A549 (cell line): ENCODE data around the gene NAA25. TPM values are rescaled to one million over a fixed set of nuclear protein-coding genes. Genes with fewer than 3 reads are reported as not detected.

Experiments used
- ATAC-seq, 2 experiments: fragments of 200-7000 bp in 1 of 2; fragments of >200 bp in 1 of 2; cut with Nextera tagmentation in 1 of 2; cut with Tn5 transposase in 1 of 2; 3 replicates each; pipeline versions ENCODE4 v1.8.0 to v1.9.1; 2018 to 2020; ENCODE audit warnings: mild to moderate bottlenecking in 1 of 2, moderate library complexity in 1 of 2
- CTCF ChIA-PET: fragments of 300-600 bp; sonication (Branson Sonifier 250); formaldehyde crosslinking; extraction: SDS; loops from one replicate; lab custom pipeline; 2021; ENCODE audit warnings: antibody characterized with exemption, inconsistent platforms; lab: Yijun Ruan, JAX
- POLR2A ChIA-PET: fragments of 350-600 bp; formaldehyde crosslinking; extraction: SDS; loops from one replicate; lab custom pipeline; 2021; ENCODE audit warnings: antibody characterized with exemption, inconsistent platforms; lab: Yijun Ruan, JAX
- DNase-seq, 2 experiments: peaks; one replicate each; pipeline versions ENCODE4 v3.0.0 to v3.0.0-alpha.2; 2011 to 2016; ENCODE audit warnings: low read depth in 1 of 2, low spot score in 1 of 2
- FAIRE-seq: peaks from 2 replicates; lab custom pipeline; 2011; peaks lifted over from hg19 to GRCh38; lab: Jason Lieb, UNC
- H3K27ac ChIP-seq, 2 experiments: fragments of >200 bp; sonication (Bioruptor Twin); formaldehyde crosslinking; 3 replicates each; pipeline ENCODE4 v1.5.1; 2016 to 2017
- H3K4me1 ChIP-seq: fragments of >200 bp; sonication (Bioruptor Twin); formaldehyde crosslinking; 3 replicates; pipeline ENCODE4 v1.6.1; 2016
- H3K4me2 ChIP-seq: fragments of >200 bp; sonication (Bioruptor Twin); formaldehyde crosslinking; 3 replicates; pipeline ENCODE4 v1.6.1; 2016
- H3K4me3 ChIP-seq: fragments of >200 bp; sonication (Bioruptor Twin); formaldehyde crosslinking; 3 replicates; pipeline ENCODE4 v1.5.1; 2016
- H3K9me3 ChIP-seq: fragments of >200 bp; sonication (Bioruptor Twin); formaldehyde crosslinking; 3 replicates; pipeline ENCODE4 v1.6.1; 2016
- CEBPB ChIP-seq, 2 experiments: fragments of >200 bp in 1 of 2; sonication (Bioruptor Twin) in 1 of 2; formaldehyde crosslinking in 1 of 2; IDR thresholded peaks; 2 replicates each; pipeline ENCODE4 v1.6.1; 2012 to 2016
- EHF ChIP-seq: fragments of 250-450 bp; sonication (Bioruptor Pico); IDR thresholded peaks from 2 replicates; pipeline ENCODE4 v1.5.0; 2020; ENCODE audit warnings: mild to moderate bottlenecking
- EP300 ChIP-seq, 2 experiments: fragments of >200 bp; sonication (Bioruptor Twin); formaldehyde crosslinking; IDR thresholded peaks; 2 replicates in 1 of 2; 3 replicates in 1 of 2; pipeline ENCODE4 v1.6.1; 2016 to 2017
- FOSL2 ChIP-seq, 2 experiments: fragments of 450-650 bp in 1 of 2; fragments of >200 bp in 1 of 2; sonication (Bioruptor Twin) in 1 of 2; formaldehyde crosslinking; IDR thresholded peaks; 2 replicates each; pipeline versions ENCODE4 v1.5.0 to v1.6.1; 2016 to 2020; ENCODE audit warnings: mild to moderate bottlenecking in 1 of 2, moderate library complexity in 1 of 2
- GATA3 ChIP-seq: IDR thresholded peaks from 2 replicates; pipeline ENCODE4 v1.6.1; 2012; ENCODE audit warnings: borderline replicate concordance
- HOXB5 ChIP-seq: fragments of 250-450 bp; sonication (Bioruptor Pico); IDR thresholded peaks from 2 replicates; pipeline ENCODE4 v1.5.0; 2020; ENCODE audit warnings: mild to moderate bottlenecking, moderate library complexity
- JUN ChIP-seq, 2 experiments: fragments of >200 bp; sonication (Bioruptor Twin); formaldehyde crosslinking; IDR thresholded peaks; 2 replicates in 1 of 2; 3 replicates in 1 of 2; pipeline ENCODE4 v1.6.1; 2016 to 2017
- JUNB ChIP-seq: fragments of >200 bp; sonication (Bioruptor Twin); formaldehyde crosslinking; IDR thresholded peaks from 2 replicates; pipeline ENCODE4 v1.6.1; 2016
- MAFK ChIP-seq: fragments of 450-650 bp; IDR thresholded peaks from 2 replicates; pipeline ENCODE4 v1.6.1; 2014; ENCODE audit not compliant: partially characterized antibody
- NFE2L2 ChIP-seq: fragments of 150-350 bp; conservative IDR thresholded peaks from 2 replicates; pipeline ENCODE4 v1.6.1; 2014; ENCODE audit warnings: low read length
- NR3C1 ChIP-seq: fragments of >200 bp; sonication (Bioruptor Twin); formaldehyde crosslinking; IDR thresholded peaks from 3 replicates; pipeline ENCODE4 v1.6.1; 2017
- PHF8 ChIP-seq: fragments of 200-600 bp; sonication (generic); IDR thresholded peaks from 2 replicates; pipeline ENCODE4 v1.6.1; 2016; ENCODE audit warnings: low read depth, mild to moderate bottlenecking, antibody characterized with exemption, moderate library complexity, borderline replicate concordance
- POLR2A ChIP-seq: IDR thresholded peaks from 2 replicates; pipeline ENCODE4 v1.6.1; 2012; ENCODE audit warnings: mild to moderate bottlenecking, low read length
- RCOR1 ChIP-seq: fragments of 150-350 bp; IDR thresholded peaks from 2 replicates; pipeline ENCODE4 v1.6.1; 2014; ENCODE audit warnings: antibody characterized with exemption, low read length, low read depth
- SMC3 ChIP-seq: fragments of >200 bp; sonication (Bioruptor Twin); formaldehyde crosslinking; IDR thresholded peaks from 3 replicates; pipeline ENCODE4 v1.6.1; 2018; ENCODE audit warnings: inconsistent platforms
- ZFP36 ChIP-seq: fragments of 450-650 bp; IDR thresholded peaks from 2 replicates; pipeline ENCODE4 v1.6.1; 2014; ENCODE audit warnings: borderline replicate concordance; ENCODE audit not compliant: partially characterized antibody
- ZSCAN20 ChIP-seq: fragments of 250-450 bp; sonication (Bioruptor Pico); IDR thresholded peaks from 2 replicates; pipeline ENCODE4 v1.8.0; 2022; ENCODE audit warnings: mild to moderate bottlenecking, moderate library complexity
- WGBS: methylation state at CpG from one replicate; pipeline ENCODE4 v1.1.6; 2017; ENCODE audit errors: missing lambda C conversion rate; 5-methylcytosine and 5-hydroxymethylcytosine counted together
- polyA plus RNA-seq, 4 experiments: library from polyadenylated mRNA; depleted of rRNA in 3 of 4; stranded (reverse); fragments of >200 nt; fragmentation: RNase III in 1 of 4; extraction: RNeasy Plus Mini Kit Qiagen cat#74134 plus additional on column Dnase treatment in 1 of 4; gene quantifications; 2 replicates in 3 of 4; 3 replicates in 1 of 4; pipeline ENCODE4 v1.2.3, GENCODE V29; 2011 to 2017
- TF ChIP-seq, protein P1 (sequence below): IDR thresholded peaks from 2 replicates; pipeline ENCODE4 v1.6.1; 2012
- TF ChIP-seq, protein P2 (sequence below): fragments of 250-450 bp; sonication (Bioruptor Pico); IDR thresholded peaks from 2 replicates; pipeline ENCODE4 v1.5.0; 2020; ENCODE audit warnings: low read depth, mild to moderate bottlenecking, moderate library complexity
- TF ChIP-seq, protein P3 (sequence below): fragments of 450-650 bp; IDR thresholded peaks from 2 replicates; pipeline ENCODE4 v1.6.1; 2014; ENCODE audit warnings: antibody characterized with exemption
- TF ChIP-seq, protein P4 (sequence below): IDR thresholded peaks from 2 replicates; pipeline ENCODE4 v1.6.1; 2012

NAA25 gene
- polyA plus RNA-seq, 2 of the 4 experiments (the other 2 are of a cell fraction) = 21.3 to 41.4 TPM

DNA sequence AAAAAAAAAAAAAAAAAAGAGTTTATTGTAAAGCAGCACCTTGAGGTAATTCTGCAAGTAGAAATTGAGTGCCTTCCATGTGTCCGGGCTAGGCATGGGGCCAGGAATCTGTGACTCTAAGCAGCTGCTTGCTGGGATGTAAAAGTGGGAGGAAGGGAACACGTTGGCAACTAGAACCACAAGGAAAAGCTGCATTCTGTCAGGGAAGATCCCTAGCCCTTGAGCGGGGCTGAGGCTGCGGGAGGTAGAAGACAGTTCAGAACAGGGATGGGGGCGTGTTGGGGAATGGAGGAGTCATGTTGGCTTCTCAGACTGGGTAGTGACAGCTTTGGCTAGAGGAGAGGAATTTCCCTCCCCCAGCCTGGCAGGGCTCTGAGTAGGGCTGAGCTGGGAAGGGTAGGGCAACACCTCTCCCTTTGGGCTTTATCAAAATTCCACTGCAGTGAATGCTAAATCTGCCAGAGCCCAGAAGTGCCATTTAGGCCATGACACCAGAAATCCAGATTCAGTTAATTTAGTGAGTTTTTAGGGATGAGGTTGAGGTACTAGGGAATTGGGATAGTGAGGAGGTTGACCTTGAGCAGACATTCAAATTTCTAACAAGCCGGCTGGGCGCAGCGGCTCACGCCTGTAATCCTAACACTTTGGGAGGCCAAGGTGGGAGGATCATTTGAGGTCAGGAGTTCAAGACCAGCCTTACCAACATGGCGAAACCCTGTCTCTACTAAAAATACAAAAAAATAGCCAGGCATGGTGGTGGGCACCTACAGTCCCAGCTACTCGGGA lies 13.4 kb upstream of the NAA25 start (continued):
- TF ChIP-seq PHF8 = no peak
- TF ChIP-seq SMC3 = no peak

DNA sequence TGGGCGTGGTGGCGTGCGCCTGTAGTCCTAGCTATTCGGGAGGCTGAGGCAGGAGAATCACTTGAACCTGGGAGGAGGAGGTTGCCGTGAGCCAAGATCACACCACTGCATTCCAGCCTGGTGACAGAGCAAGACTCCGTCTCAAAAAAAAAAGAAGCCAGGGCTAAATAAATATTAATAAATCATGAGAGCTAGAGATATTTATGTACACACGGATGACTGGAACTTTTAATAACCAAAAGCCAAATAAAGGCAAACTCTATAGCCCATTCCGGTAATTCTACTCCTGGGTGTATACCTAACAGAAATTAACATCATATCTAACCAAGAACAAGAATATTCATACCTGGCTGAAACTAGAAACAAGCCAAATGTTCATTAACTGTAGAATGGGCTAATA lies 9.1 kb upstream of the NAA25 start:
- peak overlapping the region; percentile 29 for H3K4me2 ChIP-seq
- H3K4me1 ChIP-seq = peaks cover 47% of the 10 kb centered on the region
- WGBS = 36% methylated on average over 8 of the region's 8 CpGs
- TF ChIP-seq, protein P1, sequence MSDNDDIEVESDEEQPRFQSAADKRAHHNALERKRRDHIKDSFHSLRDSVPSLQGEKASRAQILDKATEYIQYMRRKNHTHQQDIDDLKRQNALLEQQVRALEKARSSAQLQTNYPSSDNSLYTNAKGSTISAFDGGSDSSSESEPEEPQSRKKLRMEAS = peak; percentile 43; the same call in 1 of the 2 replicates
- TF ChIP-seq EP300 (IDR thresholded peaks at IDR 0.05) (peak; percentile 12 to 15; a peak in 2 of 5 replicates), ZFP36 (peak; percentile 48), JUN (IDR thresholded peaks at IDR 0.05) (0 out of 5 replicates have a peak, but pooled peaks of 1 of the 2 experiments have one; percentile 27), FOSL2 (IDR thresholded peaks at IDR 0.05) (no peak), FOSL2 (CRISPR knock-in tag; IDR thresholded peaks at IDR 0.05) (peak; percentile 85), RCOR1 (no peak), GATA3 (peak; percentile 66; the same call in 1 of the 2 replicates), JUNB (peak; percentile 52; the same call in 1 of the 2 replicates)
- TF ChIP-seq, protein P2, sequence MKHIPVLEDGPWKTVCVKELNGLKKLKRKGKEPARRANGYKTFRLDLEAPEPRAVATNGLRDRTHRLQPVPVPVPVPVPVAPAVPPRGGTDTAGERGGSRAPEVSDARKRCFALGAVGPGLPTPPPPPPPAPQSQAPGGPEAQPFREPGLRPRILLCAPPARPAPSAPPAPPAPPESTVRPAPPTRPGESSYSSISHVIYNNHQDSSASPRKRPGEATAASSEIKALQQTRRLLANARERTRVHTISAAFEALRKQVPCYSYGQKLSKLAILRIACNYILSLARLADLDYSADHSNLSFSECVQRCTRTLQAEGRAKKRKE (CRISPR knock-in tag) = no peak
- ATAC-seq (peak in 1 of 2 experiments; percentile 31; a peak in 3 of 6 replicates), DNase-seq (peak in 1 of 2 experiments; percentile 60), FAIRE-seq (no peak)
- POLR2A ChIA-PET = no interaction called here
- peak overlapping the region in 1 of 2 experiments; percentile 78; a peak in 3 of 6 replicates for H3K27ac ChIP-seq
- H3K9me3 ChIP-seq = no peaks in the 10 kb centered on the region
- no peak overlapping the region for H3K4me3 ChIP-seq
- CTCF ChIA-PET = no interaction called here

DNA sequence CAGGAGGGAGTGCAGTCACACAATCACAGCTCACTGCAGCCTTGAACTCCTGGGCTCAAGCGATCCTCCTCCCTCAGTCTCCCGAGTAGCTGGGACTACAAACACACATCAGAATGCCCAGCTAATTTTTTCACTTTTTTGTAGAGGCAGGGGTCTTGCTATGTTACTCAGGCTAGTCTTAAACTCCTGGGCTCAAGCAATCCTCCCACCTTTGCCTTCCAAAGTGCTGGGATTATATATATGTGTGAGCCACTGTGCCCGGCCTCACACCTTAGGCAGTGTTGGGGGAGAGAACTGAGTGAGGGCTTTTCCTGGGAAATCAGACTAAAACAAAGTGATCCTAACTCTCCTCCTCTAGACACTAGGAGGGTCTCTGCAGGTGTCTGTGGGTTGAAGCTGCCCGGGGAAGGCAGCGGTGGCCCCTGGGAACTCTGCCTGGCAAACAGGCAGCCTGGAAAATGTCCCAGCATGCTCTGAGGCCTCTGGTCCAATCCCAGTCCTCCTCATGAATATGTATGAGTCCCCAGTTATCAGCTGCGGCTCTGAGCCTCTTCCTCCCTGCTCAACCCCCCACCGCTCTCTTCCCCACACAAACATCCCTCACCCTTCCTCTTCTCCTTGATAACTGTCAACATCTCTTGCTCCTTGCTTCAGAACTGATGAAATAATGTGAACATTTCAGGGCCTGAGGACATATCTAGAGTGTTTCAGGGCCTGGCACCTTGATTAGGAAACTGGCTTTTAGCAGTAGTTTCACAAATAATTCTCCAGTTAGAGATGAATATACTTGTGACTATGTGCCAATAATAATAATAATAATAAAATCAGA lies 7.9 kb upstream of the NAA25 start:
- H3K4me3 ChIP-seq = no peak overlapping the region
- CTCF ChIA-PET = interaction anchor here (1.1 kb wide), 1 partner anchor 9 kb away, joined by 3 read pairs; the partner anchor contains the start of gene TRAFD1
- no peak for FAIRE-seq
- POLR2A ChIA-PET = interaction anchor here (0.9 kb wide), 1 partner anchor 9 kb away, joined by 4 read pairs; the partner anchor contains the start of gene TRAFD1
- TF ChIP-seq, protein P3, sequence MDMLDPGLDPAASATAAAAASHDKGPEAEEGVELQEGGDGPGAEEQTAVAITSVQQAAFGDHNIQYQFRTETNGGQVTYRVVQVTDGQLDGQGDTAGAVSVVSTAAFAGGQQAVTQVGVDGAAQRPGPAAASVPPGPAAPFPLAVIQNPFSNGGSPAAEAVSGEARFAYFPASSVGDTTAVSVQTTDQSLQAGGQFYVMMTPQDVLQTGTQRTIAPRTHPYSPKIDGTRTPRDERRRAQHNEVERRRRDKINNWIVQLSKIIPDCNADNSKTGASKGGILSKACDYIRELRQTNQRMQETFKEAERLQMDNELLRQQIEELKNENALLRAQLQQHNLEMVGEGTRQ = no peak
- TF ChIP-seq POLR2A = peak; percentile 28; the same call in 1 of the 2 replicates
- H3K4me2 ChIP-seq = peak overlapping the region; percentile 35; the same call in 2 of the 3 replicates
- DNase-seq = peak; percentile 28 to 69
- peaks cover 47% of the 10 kb centered on the region for H3K4me1 ChIP-seq
- H3K27ac ChIP-seq = peak overlapping the region; percentile 49 to 78
- 59% methylated on average over 7 of the region's 7 CpGs for WGBS
- peak; percentile 50 to 82; a peak in 4 of 6 replicates for ATAC-seq
- H3K9me3 ChIP-seq = no peaks in the 10 kb centered on the region

DNA sequence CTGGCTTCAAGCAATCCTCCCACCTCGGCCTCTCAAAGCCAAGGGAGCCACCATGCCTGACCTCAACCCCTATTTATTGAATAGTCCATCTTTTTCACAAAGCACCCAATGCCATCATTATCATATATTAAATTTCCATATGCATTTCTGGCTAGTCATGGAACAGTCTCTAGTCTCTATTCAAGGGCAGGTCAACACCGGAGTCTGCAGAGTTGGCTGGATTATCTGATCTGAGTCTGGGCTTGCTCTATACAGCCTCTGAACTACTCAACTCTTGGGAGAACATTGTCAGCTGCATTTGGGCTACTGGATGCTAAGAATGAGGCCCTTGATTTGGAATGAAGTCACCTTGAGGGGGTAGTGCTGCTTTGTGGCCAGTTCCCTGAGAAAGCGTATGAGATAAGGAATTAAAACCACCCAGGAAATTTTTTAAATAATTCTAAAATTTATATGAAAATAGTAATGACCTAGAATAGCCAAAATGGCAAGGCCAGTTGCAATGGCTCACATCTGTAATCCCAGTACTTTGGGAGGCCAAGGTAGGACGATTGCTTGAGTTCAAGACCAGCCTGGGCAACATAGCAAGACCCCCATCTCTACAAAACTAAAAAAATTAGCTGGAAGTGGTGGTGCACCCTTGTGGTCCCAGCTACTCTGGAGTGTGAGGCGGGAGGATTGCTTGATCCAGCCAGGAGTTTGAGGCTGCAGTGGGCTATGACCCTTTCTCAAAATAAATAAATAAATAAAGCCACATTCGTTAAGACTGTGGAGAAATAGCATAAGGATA lies 6.9 kb upstream of the NAA25 start:
- WGBS = 83% methylated on average over 6 of the region's 6 CpGs
- no peak for ATAC-seq
- no peak for FAIRE-seq
- ChIA-PET CTCF (interaction anchor here (4.8 kb wide), 1 partner anchor 9 kb away, joined by 21 read pairs; the partner anchor contains the start of gene TRAFD1), POLR2A (no interaction called here)
- peaks cover 54% of the 10 kb centered on the region for H3K4me1 ChIP-seq
- no peaks in the 10 kb centered on the region for H3K9me3 ChIP-seq
- H3K4me3 ChIP-seq = no peak overlapping the region
- no peak for DNase-seq
- H3K4me2 ChIP-seq = no peak overlapping the region
- H3K27ac ChIP-seq = peak overlapping the region in 1 of 2 experiments; percentile 78; a peak in 3 of 6 replicates
- TF ChIP-seq FOSL2 (IDR thresholded peaks at IDR 0.05) (no peak), FOSL2 (CRISPR knock-in tag; IDR thresholded peaks at IDR 0.05) (no peak), EHF (CRISPR knock-in tag) (no peak), HOXB5 (no peak), NR3C1 (no peak), JUN (IDR thresholded peaks at IDR 0.05) (no peak), GATA3 (no peak), CEBPB (IDR thresholded peaks at IDR 0.05) (no peak), MAFK (no peak), JUNB (no peak), ZSCAN20 (no peak), NFE2L2 (no peak)
- TF ChIP-seq, protein P4, sequence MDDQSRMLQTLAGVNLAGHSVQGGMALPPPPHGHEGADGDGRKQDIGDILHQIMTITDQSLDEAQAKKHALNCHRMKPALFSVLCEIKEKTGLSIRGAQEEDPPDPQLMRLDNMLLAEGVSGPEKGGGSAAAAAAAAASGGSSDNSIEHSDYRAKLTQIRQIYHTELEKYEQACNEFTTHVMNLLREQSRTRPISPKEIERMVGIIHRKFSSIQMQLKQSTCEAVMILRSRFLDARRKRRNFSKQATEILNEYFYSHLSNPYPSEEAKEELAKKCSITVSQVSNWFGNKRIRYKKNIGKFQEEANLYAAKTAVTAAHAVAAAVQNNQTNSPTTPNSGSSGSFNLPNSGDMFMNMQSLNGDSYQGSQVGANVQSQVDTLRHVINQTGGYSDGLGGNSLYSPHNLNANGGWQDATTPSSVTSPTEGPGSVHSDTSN = no peak
